NT2/D1 (cell line): ENCODE measurements around the gene MGAT5.

Experiments used
- DNase-seq: peaks from one replicate; pipeline ENCODE4 v3.0.0-alpha.2; 2011; ENCODE audit warnings: low read depth, low spot score
- H3K27me3 ChIP-seq: 2 replicates; pipeline ENCODE4 v1.6.0; 2011; ENCODE audit warnings: mild to moderate bottlenecking; ENCODE audit not compliant: insufficient read length, insufficient read depth
- H3K36me3 ChIP-seq: 2 replicates; pipeline ENCODE4 v1.6.1; 2011; ENCODE audit warnings: mild to moderate bottlenecking, low read length, mixed read lengths; ENCODE audit not compliant: insufficient read depth, insufficient read length
- H3K4me1 ChIP-seq: 2 replicates; pipeline ENCODE4 v1.5.1; 2011; ENCODE audit not compliant: insufficient read depth, insufficient read length
- H3K4me3 ChIP-seq: 2 replicates; pipeline ENCODE4 v1.5.1; 2011; ENCODE audit warnings: low read depth; ENCODE audit not compliant: insufficient read length
- H3K9ac ChIP-seq: 2 replicates; pipeline ENCODE4 v1.6.0; 2011; ENCODE audit warnings: low read depth; ENCODE audit not compliant: insufficient read length
- H3K9me3 ChIP-seq: 2 replicates; pipeline ENCODE4 v1.5.1; 2011; ENCODE audit warnings: mild to moderate bottlenecking, low read length; ENCODE audit not compliant: insufficient read depth
- SUZ12 ChIP-seq: IDR thresholded peaks from 2 replicates; pipeline ENCODE4 v1.6.1; 2011; ENCODE audit not compliant: insufficient read length, insufficient read depth; ENCODE audit errors: extremely low read depth
- YY1 ChIP-seq: IDR thresholded peaks from 2 replicates; pipeline ENCODE4 v1.6.1; 2011; ENCODE audit not compliant: insufficient read length, insufficient read depth
- ZNF274 ChIP-seq: IDR thresholded peaks from 2 replicates; pipeline ENCODE4 v1.6.1; 2011; ENCODE audit warnings: mild to moderate bottlenecking, low read depth, low read length

Gene MGAT5

GRCh38 chr2:134295441-134295840 lies 41.6 kb downstream of the MGAT5 start:
- H3K9me3 ChIP-seq: no peaks in the 10 kb centered on the region
- no peak overlapping the region for H3K4me3 ChIP-seq
- H3K27me3 ChIP-seq: no peaks in the 10 kb centered on the region
- DNase-seq: no peak
- H3K36me3 ChIP-seq: peaks cover 3% of the 10 kb centered on the region
- no peak overlapping the region for H3K9ac ChIP-seq
- H3K4me1 ChIP-seq: no peaks in the 10 kb centered on the region
- TF ChIP-seq YY1: no peak
- no peak for TF ChIP-seq SUZ12
- TF ChIP-seq ZNF274: no peak

- no peak overlapping the region for H3K4me3 ChIP-seq
- DNase-seq: no peak
- no peaks in the 10 kb centered on the region for H3K9me3 ChIP-seq
- H3K4me1 ChIP-seq: no peaks in the 10 kb centered on the region
- peaks cover 3% of the 10 kb centered on the region for H3K36me3 ChIP-seq
- no peak overlapping the region for H3K9ac ChIP-seq
- TF ChIP-seq ZNF274 (no peak), SUZ12 (no peak), YY1 (no peak)
- no peaks in the 10 kb centered on the region for H3K27me3 ChIP-seq
These were observed 42.4 kb downstream of the MGAT5 start for GRCh38 chr2:134296301-134296700.

GRCh38 chr2:134299334-134299733 lies 45.5 kb downstream of the MGAT5 start:
- H3K4me1 ChIP-seq: no peaks in the 10 kb centered on the region
- H3K36me3 ChIP-seq: no peaks in the 10 kb centered on the region
- TF ChIP-seq SUZ12 (no peak), ZNF274 (no peak)

GRCh38 chr2:134300585-134300984 lies 46.7 kb downstream of the MGAT5 start:
- H3K27me3 ChIP-seq: no peaks in the 10 kb centered on the region
- H3K4me3 ChIP-seq: no peak overlapping the region
- no peak for TF ChIP-seq ZNF274
- TF ChIP-seq SUZ12: no peak
- TF ChIP-seq YY1: no peak
- no peak for DNase-seq
- no peaks in the 10 kb centered on the region for H3K36me3 ChIP-seq
- no peaks in the 10 kb centered on the region for H3K4me1 ChIP-seq
- H3K9ac ChIP-seq: no peak overlapping the region
- no peaks in the 10 kb centered on the region for H3K9me3 ChIP-seq

More at GRCh38 chr2:134299334-134299733, 45.5 kb downstream of the MGAT5 start:
- no peaks in the 10 kb centered on the region for H3K9me3 ChIP-seq
- no peak overlapping the region for H3K4me3 ChIP-seq
- no peak overlapping the region for H3K9ac ChIP-seq
- no peak for DNase-seq
- no peaks in the 10 kb centered on the region for H3K27me3 ChIP-seq

GRCh38 chr2:134301099-134301927 lies 47.4 kb downstream of the MGAT5 start:
- Histone ChIP-seq H3K4me1 (no peaks in the 10 kb centered on the region), H3K4me3 (no peak overlapping the region), H3K36me3 (no peaks in the 10 kb centered on the region), H3K9ac (no peak overlapping the region), H3K27me3 (no peaks in the 10 kb centered on the region), H3K9me3 (no peaks in the 10 kb centered on the region)
- DNase-seq: no peak
- no peak for TF ChIP-seq SUZ12
- no peak for TF ChIP-seq ZNF274
- no peak for TF ChIP-seq YY1

- Histone ChIP-seq H3K9ac (no peak overlapping the region), H3K9me3 (no peaks in the 10 kb centered on the region), H3K36me3 (no peaks in the 10 kb centered on the region), H3K4me1 (no peaks in the 10 kb centered on the region), H3K4me3 (no peak overlapping the region), H3K27me3 (no peaks in the 10 kb centered on the region)
- DNase-seq: no peak
- TF ChIP-seq ZNF274 (no peak), YY1 (no peak), SUZ12 (no peak)
These were observed 48.0 kb downstream of the MGAT5 start for GRCh38 chr2:134301928-134302260.

- Histone ChIP-seq H3K27me3 (no peaks in the 10 kb centered on the region), H3K36me3 (no peaks in the 10 kb centered on the region), H3K4me1 (no peaks in the 10 kb centered on the region), H3K9me3 (no peaks in the 10 kb centered on the region), H3K4me3 (no peak overlapping the region), H3K9ac (no peak overlapping the region)
- no peak for DNase-seq
- TF ChIP-seq YY1 (no peak), ZNF274 (no peak), SUZ12 (no peak)
These were observed 50.7 kb downstream of the MGAT5 start for GRCh38 chr2:134304394-134305108.
